Tibial nerve (tissue), 4 donors: ENCODE data around the gene CPSF7. TPM values are rescaled to one million over a fixed set of nuclear protein-coding genes. Genes with fewer than 3 reads are reported as not detected.

Source experiments
- DNase-seq, 2 donors: peaks; one replicate each; pipeline ENCODE4 v3.0.0-alpha.2; 2019; ENCODE audit warnings: low spot score in 2 of 2
- H3K27ac ChIP-seq, 4 donors: fragments of 200-600 bp; sonication (generic) in 3 of 4; one replicate each; pipeline ENCODE4 v1.5.1; 2017 to 2019; ENCODE audit warnings: mild to moderate bottlenecking in 1 of 4
- H3K27me3 ChIP-seq, 2 donors: fragments of 200-600 bp; sonication (generic) in 1 of 2; one replicate each; pipeline versions ENCODE4 v1.5.1 to v1.6.0; 2017 to 2019
- H3K36me3 ChIP-seq, 3 donors: fragments of 200-600 bp; sonication (generic); one replicate each; pipeline ENCODE4 v1.5.1; 2018 to 2019
- H3K4me1 ChIP-seq, 4 donors: fragments of 200-600 bp; sonication (generic) in 3 of 4; one replicate each; pipeline ENCODE4 v1.5.1; 2017 to 2019
- H3K4me3 ChIP-seq, 4 donors: fragments of 200-600 bp; sonication (generic) in 3 of 4; one replicate each; pipeline ENCODE4 v1.5.1; 2017 to 2019; ENCODE audit warnings: mild to moderate bottlenecking in 1 of 4, moderate library complexity in 1 of 4
- H3K9me3 ChIP-seq, 4 donors: fragments of 200-600 bp; sonication (generic) in 3 of 4; one replicate each; pipeline ENCODE4 v1.5.1; 2017 to 2019
- CTCF ChIP-seq, 5 experiments: fragments of 200-600 bp in 3 of 5; fragments of 450-650 bp in 2 of 5; sonication (generic) in 3 of 5; IDR thresholded peaks; one replicate each; pipeline ENCODE4 v1.5.1; 2016 to 2019; ENCODE audit warnings: antibody characterized with exemption in 5 of 5, mild to moderate bottlenecking in 3 of 5, moderate library complexity in 2 of 5
- EP300 ChIP-seq, 2 donors: sonication (generic); formaldehyde crosslinking; IDR thresholded peaks; one replicate each; pipeline ENCODE4 v1.6.1; 2017; ENCODE audit warnings: antibody characterized with exemption in 2 of 2, mild to moderate bottlenecking in 1 of 2
- POLR2A ChIP-seq, 2 donors: fragments of 450-650 bp; IDR thresholded peaks; one replicate each; pipeline ENCODE4 v1.6.1; 2017; ENCODE audit warnings: antibody characterized with exemption in 2 of 2, mild to moderate bottlenecking in 2 of 2, moderate library complexity in 2 of 2
- WGBS, 2 donors: methylation state at CpG; one replicate each; pipeline ENCODE4 v1.1.5; 2018; 5-methylcytosine and 5-hydroxymethylcytosine counted together
- total RNA-seq, 4 donors: library from RNA; depleted of rRNA; stranded (reverse); fragments of >200 nt; gene quantifications; one replicate each; pipeline ENCODE4 v1.1.0, GENCODE V29; 2016

The CPSF7 gene, protein sequence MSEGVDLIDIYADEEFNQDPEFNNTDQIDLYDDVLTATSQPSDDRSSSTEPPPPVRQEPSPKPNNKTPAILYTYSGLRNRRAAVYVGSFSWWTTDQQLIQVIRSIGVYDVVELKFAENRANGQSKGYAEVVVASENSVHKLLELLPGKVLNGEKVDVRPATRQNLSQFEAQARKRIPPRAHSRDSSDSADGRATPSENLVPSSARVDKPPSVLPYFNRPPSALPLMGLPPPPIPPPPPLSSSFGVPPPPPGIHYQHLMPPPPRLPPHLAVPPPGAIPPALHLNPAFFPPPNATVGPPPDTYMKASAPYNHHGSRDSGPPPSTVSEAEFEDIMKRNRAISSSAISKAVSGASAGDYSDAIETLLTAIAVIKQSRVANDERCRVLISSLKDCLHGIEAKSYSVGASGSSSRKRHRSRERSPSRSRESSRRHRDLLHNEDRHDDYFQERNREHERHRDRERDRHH
- 10 to 100 TPM; 38.1 to 48.6 (median 44.7) TPM for total RNA-seq

DNA sequence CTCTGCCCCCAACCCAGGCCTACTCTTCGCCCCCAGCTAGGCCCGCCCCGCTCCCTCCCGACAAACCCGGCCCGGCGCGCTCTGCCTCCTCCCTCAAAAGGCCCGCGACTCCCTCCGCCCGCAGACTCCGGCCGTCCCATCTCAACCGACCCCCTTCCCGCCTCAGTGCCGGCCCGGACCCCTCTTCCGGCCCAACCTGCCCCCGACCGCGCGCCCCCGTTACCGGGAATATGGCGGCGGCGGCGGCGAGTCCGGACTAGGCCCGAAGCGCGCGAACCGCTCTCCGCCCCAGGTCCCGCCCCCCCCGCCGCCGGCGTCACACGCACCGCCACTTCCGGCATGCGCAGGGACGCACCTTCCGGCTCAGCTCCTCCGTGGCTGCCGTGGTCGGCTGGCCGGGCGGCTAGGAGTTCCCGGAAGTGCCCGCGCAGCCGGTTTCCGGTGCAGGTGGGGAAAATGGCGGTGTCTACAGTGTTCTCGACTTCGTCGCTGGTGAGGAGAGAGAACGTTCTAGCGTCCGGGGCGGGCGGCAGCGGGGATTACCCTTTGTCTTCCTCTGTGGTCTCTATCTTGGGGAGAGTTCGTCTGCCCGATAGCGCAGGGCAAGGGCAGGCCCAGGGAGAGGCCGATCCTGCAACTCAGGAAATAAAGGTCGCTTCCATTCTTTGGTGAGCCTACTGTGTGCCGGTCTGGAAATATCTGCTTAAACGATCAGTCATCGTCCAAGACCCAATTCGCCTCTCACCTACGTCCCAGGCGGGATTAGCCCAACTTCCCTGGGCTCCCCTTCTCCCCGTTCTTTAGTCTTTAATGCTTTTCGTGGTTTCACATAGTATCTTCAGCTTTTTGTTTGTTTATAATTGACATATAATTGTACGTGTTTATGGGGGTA, at the start of gene CPSF7, which contains the start of gene SDHAF2:
CPSF7 (minus strand) TSS at position 285 of the 892 bp plus-strand sequence. CDS start 740 bp downstream, outside the sequence.
SDHAF2 (plus strand) TSS at position 434 of the 892 bp plus-strand sequence; CDS start at position 457, 23 bp downstream.
- TF ChIP-seq POLR2A (IDR thresholded peaks at IDR 0.05) (peak; percentile 34 to 77), EP300 (IDR thresholded peaks at IDR 0.05) (peak in 1 of 2 donors; percentile 90), CTCF (IDR thresholded peaks at IDR 0.05) (peak in 1 of 5 experiments; percentile 7)
- DNase-seq: peak; percentile 91
- Histone ChIP-seq H3K36me3 (peaks cover 0 to 42% (median 8%) of the 10 kb centered on the region in 3 donors), H3K4me1 (peaks cover 0 to 65% (median 28%) of the 10 kb centered on the region in 4 donors), H3K9me3 (no peaks in the 10 kb centered on the region), H3K4me3 (peak within 1 kb of the TSS; percentile 74 to 86 (median 80)), H3K27me3 (no peaks in the 10 kb centered on the region), H3K27ac (peak within 1 kb of the TSS; percentile 91 to 99 (median 98))
- WGBS, 2 donors: 0 to 1% methylated on average over 52 to 58 of the region's 82 CpGs

GRCh38 chr11:61477727-61478148, 48.0 kb upstream of the CPSF7 start:
- TF ChIP-seq POLR2A (IDR thresholded peaks at IDR 0.05) (no peak), CTCF (IDR thresholded peaks at IDR 0.05) (peak; percentile 90 to 96 (median 93))
- peak; percentile 33 to 63 for DNase-seq
- 3 to 7% methylated on average over 10 to 15 of the region's 18 CpGs for WGBS, 2 donors

GRCh38 chr11:61477126-61477525, 47.4 kb upstream of the CPSF7 start:
- no peak for DNase-seq
- H3K9me3 ChIP-seq: peaks cover 0 to 7% (median 0%) of the 10 kb centered on the region in 4 donors
- H3K4me3 ChIP-seq: no peak overlapping the region
- no peaks in the 10 kb centered on the region for H3K27me3 ChIP-seq
- H3K4me1 ChIP-seq: peaks cover 0 to 61% (median 10%) of the 10 kb centered on the region in 4 donors
- H3K36me3 ChIP-seq: peaks cover 0 to 16% (median 0%) of the 10 kb centered on the region in 3 donors
- TF ChIP-seq POLR2A (IDR thresholded peaks at IDR 0.05): no peak
- TF ChIP-seq EP300 (IDR thresholded peaks at IDR 0.05): no peak
- TF ChIP-seq CTCF (IDR thresholded peaks at IDR 0.05): no peak
- 44 to 45% methylated on average over 8 of the region's 8 CpGs for WGBS, 2 donors
- H3K27ac ChIP-seq: peak overlapping the region in 1 of 4 donors; percentile 85

More at GRCh38 chr11:61477727-61478148, 48.0 kb upstream of the CPSF7 start:
- H3K27me3 ChIP-seq: no peaks in the 10 kb centered on the region
- peaks cover 0 to 7% (median 0%) of the 10 kb centered on the region in 4 donors for H3K9me3 ChIP-seq
- peaks cover 0 to 59% (median 10%) of the 10 kb centered on the region in 4 donors for H3K4me1 ChIP-seq
- H3K27ac ChIP-seq: peak overlapping the region in 1 of 4 donors; percentile 85
- H3K4me3 ChIP-seq: no peak overlapping the region
- H3K36me3 ChIP-seq: peaks cover 0 to 14% (median 0%) of the 10 kb centered on the region in 3 donors

GRCh38 chr11:61476371-61476770, 46.6 kb upstream of the CPSF7 start:
- H3K9me3 ChIP-seq: peaks cover 0 to 7% (median 0%) of the 10 kb centered on the region in 4 donors
- no peaks in the 10 kb centered on the region for H3K27me3 ChIP-seq
- H3K27ac ChIP-seq: peak overlapping the region in 2 of 4 donors; percentile 20 to 85
- DNase-seq: no peak
- TF ChIP-seq POLR2A (IDR thresholded peaks at IDR 0.05) (no peak), EP300 (IDR thresholded peaks at IDR 0.05) (no peak), CTCF (IDR thresholded peaks at IDR 0.05) (no peak)
- no peak overlapping the region for H3K4me3 ChIP-seq
- peaks cover 0 to 16% (median 0%) of the 10 kb centered on the region in 3 donors for H3K36me3 ChIP-seq
- WGBS, 2 donors: 80 to 94% methylated on average over 3 of the region's 3 CpGs
- peaks cover 0 to 62% (median 10%) of the 10 kb centered on the region in 4 donors for H3K4me1 ChIP-seq
